ENCODE measurements around the gene RARS2. TPM values are rescaled to one million over a fixed set of nuclear protein-coding genes. Genes with fewer than 3 reads are reported as not detected.
A peak's percentile ranks its signal among the peaks of the same experiment; 100 is the strongest.

The RARS2 gene
- total RNA-seq, 1 donor from 2014 or later: 22.7 TPM

GRCh38 chr6:87600576-87600975 lies 10.8 kb upstream of the RARS2 start:
- Mint-ChIP-seq H3K4me3 (no peak overlapping the region), H3K27ac (no peak overlapping the region), H3K9me3 (no peaks in the 10 kb centered on the region), H3K4me1 (no peaks in the 10 kb centered on the region), H3K27me3 (no peaks in the 10 kb centered on the region), H3K36me3 (ENCODE audit: low read depth) (peaks cover 10% of the 10 kb centered on the region)
- intact Hi-C loops (cut with micrococcal nuclease): no loop called here
- DNase-seq: no peak

- H3K27me3 Mint-ChIP-seq: no peaks in the 10 kb centered on the region
- H3K36me3 Mint-ChIP-seq (ENCODE audit: low read depth): peaks cover 27% of the 10 kb centered on the region
- no peak overlapping the region for H3K27ac Mint-ChIP-seq
- H3K4me3 Mint-ChIP-seq: peak overlapping the region; percentile 92
- H3K4me1 Mint-ChIP-seq: peaks cover 41% of the 10 kb centered on the region
- intact Hi-C loops (cut with micrococcal nuclease): loop anchor here (1.0 to 10.0 kb wide), 7 partner anchors 64 to 1371 kb away; partner anchors contain the start of genes AKIRIN2, RNGTT, SLC35A1 and SMIM8
- no peaks in the 10 kb centered on the region for H3K9me3 Mint-ChIP-seq
- no peak for DNase-seq
Observed at GRCh38 chr6:87590990-87591389, 1.2 kb upstream of the RARS2 start.

GRCh38 chr6:87590417-87590880 lies 662 bp upstream of the RARS2 start:
- Mint-ChIP-seq H3K27ac (peak overlapping the region; percentile 84), H3K27me3 (no peaks in the 10 kb centered on the region), H3K36me3 (ENCODE audit: low read depth) (peaks cover 28% of the 10 kb centered on the region), H3K9me3 (no peaks in the 10 kb centered on the region), H3K4me3 (peak overlapping the region; percentile 92), H3K4me1 (peaks cover 44% of the 10 kb centered on the region)
- intact Hi-C loops (cut with micrococcal nuclease): loop anchor here (1.0 to 10.0 kb wide), 7 partner anchors 64 to 1372 kb away; partner anchors contain the start of genes AKIRIN2, RNGTT, SLC35A1 and SMIM8
- no peak for DNase-seq

- intact Hi-C loops (cut with micrococcal nuclease): no loop called here
- H3K4me3 Mint-ChIP-seq: peak overlapping the region; percentile 92
- peak overlapping the region; percentile 84 for H3K27ac Mint-ChIP-seq
- H3K4me1 Mint-ChIP-seq: peaks cover 43% of the 10 kb centered on the region
- no peaks in the 10 kb centered on the region for H3K9me3 Mint-ChIP-seq
- H3K27me3 Mint-ChIP-seq: no peaks in the 10 kb centered on the region
- DNase-seq: peak; percentile 58
- peaks cover 27% of the 10 kb centered on the region for H3K36me3 Mint-ChIP-seq (ENCODE audit: low read depth)
Observed at GRCh38 chr6:87588756-87589407, 905 bp downstream of the RARS2 start.

- Mint-ChIP-seq H3K27me3 (no peaks in the 10 kb centered on the region), H3K4me1 (peaks cover 36% of the 10 kb centered on the region), H3K9me3 (no peaks in the 10 kb centered on the region), H3K36me3 (ENCODE audit: low read depth) (peaks cover 31% of the 10 kb centered on the region), H3K27ac (no peak overlapping the region), H3K4me3 (no peak overlapping the region)
- DNase-seq: no peak
- intact Hi-C loops (cut with micrococcal nuclease): no loop called here
Observed at GRCh38 chr6:87586371-87587077, 3.3 kb downstream of the RARS2 start.

- Mint-ChIP-seq H3K4me3 (no peak overlapping the region), H3K27ac (no peak overlapping the region), H3K27me3 (no peaks in the 10 kb centered on the region), H3K4me1 (peaks cover 22% of the 10 kb centered on the region), H3K36me3 (ENCODE audit: low read depth) (peaks cover 39% of the 10 kb centered on the region), H3K9me3 (no peaks in the 10 kb centered on the region)
- no peak for DNase-seq
- intact Hi-C loops (cut with micrococcal nuclease): no loop called here
Observed at GRCh38 chr6:87583822-87584221, 6.0 kb downstream of the RARS2 start.

GRCh38 chr6:87575423-87575822 lies 14.4 kb downstream of the RARS2 start:
- Mint-ChIP-seq H3K4me3 (peak overlapping the region; percentile 0), H3K36me3 (ENCODE audit: low read depth) (peaks cover 36% of the 10 kb centered on the region), H3K27ac (no peak overlapping the region), H3K27me3 (no peaks in the 10 kb centered on the region), H3K9me3 (peaks cover 8% of the 10 kb centered on the region), H3K4me1 (peaks cover 38% of the 10 kb centered on the region)
- intact Hi-C loops (cut with micrococcal nuclease): no loop called here
- no peak for DNase-seq

GRCh38 chr6:87574237-87574804 lies 15.5 kb downstream of the RARS2 start:
- H3K27ac Mint-ChIP-seq: peak overlapping the region; percentile 35
- H3K27me3 Mint-ChIP-seq: no peaks in the 10 kb centered on the region
- H3K36me3 Mint-ChIP-seq (ENCODE audit: low read depth): peaks cover 31% of the 10 kb centered on the region
- H3K9me3 Mint-ChIP-seq: peaks cover 8% of the 10 kb centered on the region
- H3K4me3 Mint-ChIP-seq: peak overlapping the region; percentile 51
- intact Hi-C loops (cut with micrococcal nuclease): no loop called here
- no peak for DNase-seq
- H3K4me1 Mint-ChIP-seq: peaks cover 38% of the 10 kb centered on the region

- Mint-ChIP-seq H3K4me1 (peaks cover 38% of the 10 kb centered on the region), H3K27me3 (no peaks in the 10 kb centered on the region), H3K27ac (peak overlapping the region; percentile 14), H3K4me3 (peak overlapping the region; percentile 3), H3K9me3 (peaks cover 8% of the 10 kb centered on the region), H3K36me3 (ENCODE audit: low read depth) (peaks cover 31% of the 10 kb centered on the region)
- no peak for DNase-seq
- intact Hi-C loops (cut with micrococcal nuclease): no loop called here
Observed at GRCh38 chr6:87573307-87574024, 16.3 kb downstream of the RARS2 start.

GRCh38 chr6:87572883-87573282 lies 16.9 kb downstream of the RARS2 start:
- H3K4me3 Mint-ChIP-seq: no peak overlapping the region
- H3K4me1 Mint-ChIP-seq: peaks cover 38% of the 10 kb centered on the region
- H3K27ac Mint-ChIP-seq: peak overlapping the region; percentile 14
- H3K9me3 Mint-ChIP-seq: peaks cover 8% of the 10 kb centered on the region
- peaks cover 32% of the 10 kb centered on the region for H3K36me3 Mint-ChIP-seq (ENCODE audit: low read depth)
- no peak for DNase-seq
- no peaks in the 10 kb centered on the region for H3K27me3 Mint-ChIP-seq
- intact Hi-C loops (cut with micrococcal nuclease): no loop called here

GRCh38 chr6:87572021-87572420 lies 17.8 kb downstream of the RARS2 start:
- no peak for DNase-seq
- Mint-ChIP-seq H3K27me3 (no peaks in the 10 kb centered on the region), H3K4me1 (peaks cover 38% of the 10 kb centered on the region), H3K9me3 (peaks cover 8% of the 10 kb centered on the region), H3K36me3 (ENCODE audit: low read depth) (peaks cover 29% of the 10 kb centered on the region), H3K4me3 (no peak overlapping the region), H3K27ac (no peak overlapping the region)
- intact Hi-C loops (cut with micrococcal nuclease): no loop called here

- peaks cover 5% of the 10 kb centered on the region for H3K4me1 Mint-ChIP-seq
- H3K9me3 Mint-ChIP-seq: no peaks in the 10 kb centered on the region
- no peak for DNase-seq
- H3K27me3 Mint-ChIP-seq: no peaks in the 10 kb centered on the region
- peaks cover 33% of the 10 kb centered on the region for H3K36me3 Mint-ChIP-seq (ENCODE audit: low read depth)
- intact Hi-C loops (cut with micrococcal nuclease): no loop called here
- no peak overlapping the region for H3K4me3 Mint-ChIP-seq
- no peak overlapping the region for H3K27ac Mint-ChIP-seq
Observed at GRCh38 chr6:87561017-87561416, 28.8 kb downstream of the RARS2 start.

GRCh38 chr6:87558446-87558845 lies 31.3 kb downstream of the RARS2 start:
- no peak overlapping the region for H3K4me3 Mint-ChIP-seq
- H3K27ac Mint-ChIP-seq: no peak overlapping the region
- no peaks in the 10 kb centered on the region for H3K9me3 Mint-ChIP-seq
- DNase-seq: no peak
- H3K36me3 Mint-ChIP-seq (ENCODE audit: low read depth): peaks cover 29% of the 10 kb centered on the region
- no peaks in the 10 kb centered on the region for H3K4me1 Mint-ChIP-seq
- no peaks in the 10 kb centered on the region for H3K27me3 Mint-ChIP-seq
- intact Hi-C loops (cut with micrococcal nuclease): no loop called here
